SH-SY5Y (cell line): ENCODE measurements around the gene DAPL1.

Experiments used
- GATA2 ChIP-seq: IDR thresholded peaks from 2 replicates; pipeline ENCODE4 v1.6.1; 2011; ENCODE audit warnings: mild to moderate bottlenecking, low read depth, low read length
- GATA3 ChIP-seq: IDR thresholded peaks from 2 replicates; pipeline ENCODE4 v1.6.1; 2011; ENCODE audit warnings: low read depth, mild to moderate bottlenecking, low read length, moderate library complexity

- TF ChIP-seq GATA2, result no peak
- no peak for TF ChIP-seq GATA3
Measured at GRCh38 chr2:158837645-158838044, 42.5 kb downstream of the DAPL1 start.
